Stomach (tissue), 4 donors: ENCODE measurements around the gene OSTN.

Experiments
- POLR2A ChIP-seq, 4 donors: fragments of 450-650 bp; IDR thresholded peaks; one replicate each; pipeline ENCODE4 v1.6.1; 2016; ENCODE audit warnings: antibody characterized with exemption in 4 of 4, control low read depth in 2 of 4, mild to moderate bottlenecking in 1 of 4, moderate library complexity in 1 of 4
- POLR2AphosphoS5 ChIP-seq, 3 donors: sonication (generic); formaldehyde crosslinking; IDR thresholded peaks; one replicate each; pipeline ENCODE4 v1.6.1; 2016; ENCODE audit warnings: antibody characterized with exemption in 3 of 3
- TF ChIP-seq, protein P1 (sequence below), 7 experiments: fragments of 450-650 bp in 4 of 7; fragments of 200-600 bp in 3 of 7; sonication (generic) in 3 of 7; IDR thresholded peaks; one replicate each; pipeline ENCODE4 v1.5.1; 2016 to 2019; ENCODE audit warnings: antibody characterized with exemption in 7 of 7, control low read depth in 2 of 7, mild to moderate bottlenecking in 1 of 7

DNA sequence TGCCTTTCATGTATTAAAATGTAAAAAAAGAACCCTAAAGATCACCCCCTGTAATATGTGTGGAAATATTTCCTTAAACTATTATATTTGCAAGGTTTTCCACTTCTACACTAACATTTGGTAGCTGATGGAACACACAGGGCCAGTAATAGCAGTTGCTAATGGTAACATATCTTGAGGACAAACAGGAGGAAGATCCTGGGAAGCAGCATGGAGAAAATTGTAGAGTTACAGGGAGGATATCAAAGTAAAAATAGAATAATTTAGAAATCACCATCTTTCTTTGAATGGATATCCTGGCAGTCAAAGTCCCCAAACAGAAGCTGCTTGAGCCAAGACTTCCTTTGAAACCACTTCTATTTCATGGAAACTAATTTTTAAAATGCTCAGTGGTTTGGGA lies 29.5 kb upstream of the OSTN start:
- TF ChIP-seq, protein P1, sequence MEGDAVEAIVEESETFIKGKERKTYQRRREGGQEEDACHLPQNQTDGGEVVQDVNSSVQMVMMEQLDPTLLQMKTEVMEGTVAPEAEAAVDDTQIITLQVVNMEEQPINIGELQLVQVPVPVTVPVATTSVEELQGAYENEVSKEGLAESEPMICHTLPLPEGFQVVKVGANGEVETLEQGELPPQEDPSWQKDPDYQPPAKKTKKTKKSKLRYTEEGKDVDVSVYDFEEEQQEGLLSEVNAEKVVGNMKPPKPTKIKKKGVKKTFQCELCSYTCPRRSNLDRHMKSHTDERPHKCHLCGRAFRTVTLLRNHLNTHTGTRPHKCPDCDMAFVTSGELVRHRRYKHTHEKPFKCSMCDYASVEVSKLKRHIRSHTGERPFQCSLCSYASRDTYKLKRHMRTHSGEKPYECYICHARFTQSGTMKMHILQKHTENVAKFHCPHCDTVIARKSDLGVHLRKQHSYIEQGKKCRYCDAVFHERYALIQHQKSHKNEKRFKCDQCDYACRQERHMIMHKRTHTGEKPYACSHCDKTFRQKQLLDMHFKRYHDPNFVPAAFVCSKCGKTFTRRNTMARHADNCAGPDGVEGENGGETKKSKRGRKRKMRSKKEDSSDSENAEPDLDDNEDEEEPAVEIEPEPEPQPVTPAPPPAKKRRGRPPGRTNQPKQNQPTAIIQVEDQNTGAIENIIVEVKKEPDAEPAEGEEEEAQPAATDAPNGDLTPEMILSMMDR (IDR thresholded peaks at IDR 0.05): no peak
- TF ChIP-seq POLR2AphosphoS5 (IDR thresholded peaks at IDR 0.05) (no peak), POLR2A (IDR thresholded peaks at IDR 0.05) (no peak)
